ENCODE results near the gene DOC2A. TPM values are rescaled to one million over a fixed set of nuclear protein-coding genes. Genes with fewer than 3 reads are reported as not detected.
"Not testable (repeated sequence)": the region's sequence is repeated elsewhere in the genome, so short reads cannot be mapped to it uniquely, and the experiment has no call there.

Gene DOC2A
- total RNA-seq, 2 donors from 2014 or later, result 3.0 to 6.4 TPM

GRCh38 chr16:30024451-30024850, 13.6 kb upstream of the DOC2A start:
- H3K4me1 ChIP-seq (replicated peaks), result no peaks in the 10 kb centered on the region
- no peak for DNase-seq (ENCODE audit: low spot score)
- TF ChIP-seq POLR2A (IDR thresholded peaks at IDR 0.05) (no peak), CTCF (IDR thresholded peaks at IDR 0.05) (no peak), POLR2AphosphoS5 (IDR thresholded peaks at IDR 0.05) (no peak)
- H3K27ac ChIP-seq, result no peak overlapping the region
- H3K36me3 ChIP-seq, result no peaks in the 10 kb centered on the region
- peaks cover 2% of the 10 kb centered on the region for H3K27me3 ChIP-seq (replicated peaks; ENCODE audit: insufficient read depth)
- intact Hi-C loops (cut with DNase I), result loop anchor here (10.0 kb wide), 1 partner anchor 330 kb away; no protein-coding TSS in a partner anchor
- 67% methylated on average over 16 of the region's 16 CpGs for WGBS
- H3K9me3 ChIP-seq, result no peaks in the 10 kb centered on the region
- H3K4me3 ChIP-seq, result no peak overlapping the region

GRCh38 chr16:30023586-30023985, 12.8 kb upstream of the DOC2A start:
- Histone ChIP-seq H3K27ac (no peak overlapping the region), H3K4me1 (replicated peaks) (no peaks in the 10 kb centered on the region), H3K27me3 (replicated peaks; ENCODE audit: insufficient read depth) (peaks cover 2% of the 10 kb centered on the region), H3K36me3 (no peaks in the 10 kb centered on the region), H3K9me3 (no peaks in the 10 kb centered on the region), H3K4me3 (no peak overlapping the region)
- no peak for TF ChIP-seq POLR2AphosphoS5 (IDR thresholded peaks at IDR 0.05)
- no peak for TF ChIP-seq POLR2A (IDR thresholded peaks at IDR 0.05)
- TF ChIP-seq CTCF (IDR thresholded peaks at IDR 0.05), result no peak
- DNase-seq (ENCODE audit: low spot score), result no peak
- 88% methylated on average over 11 of the region's 11 CpGs for WGBS
- intact Hi-C loops (cut with DNase I), result loop anchor here (10.0 kb wide), 1 partner anchor 329 kb away; no protein-coding TSS in a partner anchor

DNA sequence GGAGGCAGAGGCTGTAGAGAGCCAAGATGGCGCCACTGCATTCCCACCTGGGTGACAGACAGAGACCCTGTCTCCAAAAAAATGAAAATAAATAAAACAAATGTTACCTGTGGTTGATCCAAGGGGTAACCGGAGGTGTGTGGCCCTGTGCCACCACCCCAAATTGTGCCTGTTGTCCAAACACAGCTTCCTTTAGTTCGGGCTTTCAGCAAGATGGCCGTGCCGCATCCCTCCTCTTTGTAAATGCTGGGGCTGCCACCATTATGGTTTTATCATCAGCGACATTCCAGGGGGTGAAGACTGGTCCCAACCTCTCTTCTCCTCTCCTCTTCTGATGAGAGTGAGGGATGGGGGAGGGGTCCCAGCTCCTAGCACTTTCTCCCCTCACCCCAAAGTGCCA, 12.1 kb upstream of the DOC2A start, which contains the start of gene C16orf92:
Gene C16orf92, plus strand, starts transcription at position 312 of the 400 bp plus-strand sequence. CDS start 143 bp downstream, outside the sequence.
- intact Hi-C loops (cut with DNase I), result loop anchor here (10.0 kb wide), 1 partner anchor 328 kb away; no protein-coding TSS in a partner anchor
- no peaks in the 10 kb centered on the region for H3K36me3 ChIP-seq
- no peak within 1 kb of the TSS for H3K27ac ChIP-seq
- peaks cover 2% of the 10 kb centered on the region for H3K27me3 ChIP-seq (replicated peaks; ENCODE audit: insufficient read depth)
- H3K4me3 ChIP-seq, result no peak within 1 kb of the TSS
- TF ChIP-seq POLR2AphosphoS5 (IDR thresholded peaks at IDR 0.05) (no peak), POLR2A (IDR thresholded peaks at IDR 0.05) (no peak), CTCF (IDR thresholded peaks at IDR 0.05) (no peak)
- 74% methylated on average over 6 of the region's 6 CpGs for WGBS
- no peaks in the 10 kb centered on the region for H3K4me1 ChIP-seq (replicated peaks)
- no peaks in the 10 kb centered on the region for H3K9me3 ChIP-seq
- no peak for DNase-seq (ENCODE audit: low spot score)

DNA sequence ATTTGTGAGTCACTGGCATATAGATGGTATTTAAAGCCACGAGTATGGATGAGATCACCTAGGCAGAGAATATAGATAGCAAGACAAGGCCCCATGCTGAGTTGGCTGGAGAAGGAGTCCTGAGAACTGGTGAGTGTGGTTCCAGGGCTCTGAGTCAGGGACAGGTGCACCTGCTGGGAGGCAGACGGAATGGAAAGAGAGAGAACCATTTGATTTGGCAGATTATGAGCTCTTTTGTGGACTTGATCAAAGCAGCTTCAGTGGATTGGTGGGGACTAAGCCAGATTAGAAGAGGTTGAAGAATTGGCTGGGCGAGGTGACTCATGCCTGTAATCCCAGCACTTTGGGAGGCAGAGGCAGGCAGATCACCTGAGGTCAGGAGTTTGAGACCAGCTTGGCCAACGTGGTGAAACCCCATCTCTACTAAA, 7.9 kb upstream of the DOC2A start:
- Histone ChIP-seq H3K36me3 (no peaks in the 10 kb centered on the region), H3K9me3 (no peaks in the 10 kb centered on the region), H3K27me3 (replicated peaks; ENCODE audit: insufficient read depth) (no peaks in the 10 kb centered on the region), H3K4me3 (no peak overlapping the region), H3K27ac (no peak overlapping the region), H3K4me1 (replicated peaks) (no peaks in the 10 kb centered on the region)
- TF ChIP-seq POLR2A (IDR thresholded peaks at IDR 0.05) (no peak), POLR2AphosphoS5 (IDR thresholded peaks at IDR 0.05) (no peak), CTCF (IDR thresholded peaks at IDR 0.05) (no peak)
- DNase-seq (ENCODE audit: low spot score), result no peak
- intact Hi-C loops (cut with DNase I), result no loop called here
- WGBS, result 72% methylated on average over 4 of the region's 4 CpGs

GRCh38 chr16:30017937-30018336, 7.1 kb upstream of the DOC2A start:
- H3K27ac ChIP-seq; H3K36me3 ChIP-seq; intact Hi-C loops (cut with DNase I); H3K27me3 ChIP-seq (replicated peaks; ENCODE audit: insufficient read depth); H3K9me3 ChIP-seq; H3K4me1 ChIP-seq (replicated peaks); DNase-seq (ENCODE audit: low spot score); H3K4me3 ChIP-seq: not testable (repeated sequence)
- WGBS, result 78% methylated on average over 4 of the region's 4 CpGs
